Suppressor macrophage treated with lipopolysaccharide for 4 hours (primary cell): ENCODE results near the gene ADIPOR2.

Experiments
- DNase-seq: peaks from one replicate; pipeline ENCODE4 v3.0.0-alpha.2; 2020

The ADIPOR2 gene

GRCh38 chr12:1834186-1834925 is 143.5 kb downstream of the ADIPOR2 start:
- DNase-seq = no peak

- no peak for DNase-seq
Measured at GRCh38 chr12:1835211-1836131, 144.6 kb downstream of the ADIPOR2 start.

- no peak for DNase-seq
Measured at GRCh38 chr12:1836241-1836803, 145.5 kb downstream of the ADIPOR2 start.

GRCh38 chr12:1836854-1837421 is 146.1 kb downstream of the ADIPOR2 start:
- DNase-seq = no peak

GRCh38 chr12:1837541-1838204 is 146.8 kb downstream of the ADIPOR2 start:
- DNase-seq = no peak
